ENCODE measurements around the gene SPOP.

DNA sequence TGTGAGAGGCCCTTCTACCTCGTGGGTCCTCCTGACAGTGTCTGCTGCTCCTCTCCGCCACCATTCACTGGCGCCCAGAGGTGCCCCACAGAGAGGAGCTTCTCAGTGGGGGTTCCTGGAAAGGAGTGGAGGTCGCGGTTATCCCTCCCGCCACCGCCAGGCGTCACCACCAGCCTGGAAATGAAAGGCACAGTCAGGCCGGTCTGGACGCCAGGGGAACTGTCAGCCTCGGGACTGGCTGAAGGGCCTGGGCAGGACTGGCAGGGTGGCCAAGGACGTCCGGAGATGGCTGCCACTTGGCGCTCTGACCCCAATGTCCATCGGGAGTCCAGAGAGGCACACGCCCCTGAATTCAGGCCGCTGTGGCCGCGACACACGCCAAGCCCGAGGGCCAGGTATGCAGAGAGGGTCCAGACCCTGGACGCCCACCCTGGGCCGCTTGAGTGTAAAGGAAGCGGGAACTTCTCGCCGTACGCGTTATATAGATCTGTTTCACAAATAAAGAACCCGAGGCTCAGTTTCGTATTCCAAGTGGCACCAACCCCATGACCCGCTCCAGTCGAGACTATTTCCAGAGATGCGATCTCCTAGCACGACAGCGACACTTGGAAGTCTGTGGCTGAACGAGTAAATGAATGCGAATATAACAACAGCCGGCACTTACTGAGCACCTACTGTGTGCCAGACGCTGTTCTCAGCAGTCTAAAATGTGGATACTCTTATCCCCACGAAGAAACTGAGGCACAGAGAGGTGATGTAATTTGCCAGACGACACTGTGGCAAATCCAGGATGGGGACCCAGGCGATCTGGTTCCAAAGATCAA lies 109.8 kb downstream of the SPOP start:
- TF ChIP-seq, protein P1, sequence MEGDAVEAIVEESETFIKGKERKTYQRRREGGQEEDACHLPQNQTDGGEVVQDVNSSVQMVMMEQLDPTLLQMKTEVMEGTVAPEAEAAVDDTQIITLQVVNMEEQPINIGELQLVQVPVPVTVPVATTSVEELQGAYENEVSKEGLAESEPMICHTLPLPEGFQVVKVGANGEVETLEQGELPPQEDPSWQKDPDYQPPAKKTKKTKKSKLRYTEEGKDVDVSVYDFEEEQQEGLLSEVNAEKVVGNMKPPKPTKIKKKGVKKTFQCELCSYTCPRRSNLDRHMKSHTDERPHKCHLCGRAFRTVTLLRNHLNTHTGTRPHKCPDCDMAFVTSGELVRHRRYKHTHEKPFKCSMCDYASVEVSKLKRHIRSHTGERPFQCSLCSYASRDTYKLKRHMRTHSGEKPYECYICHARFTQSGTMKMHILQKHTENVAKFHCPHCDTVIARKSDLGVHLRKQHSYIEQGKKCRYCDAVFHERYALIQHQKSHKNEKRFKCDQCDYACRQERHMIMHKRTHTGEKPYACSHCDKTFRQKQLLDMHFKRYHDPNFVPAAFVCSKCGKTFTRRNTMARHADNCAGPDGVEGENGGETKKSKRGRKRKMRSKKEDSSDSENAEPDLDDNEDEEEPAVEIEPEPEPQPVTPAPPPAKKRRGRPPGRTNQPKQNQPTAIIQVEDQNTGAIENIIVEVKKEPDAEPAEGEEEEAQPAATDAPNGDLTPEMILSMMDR (IDR thresholded peaks at IDR 0.05): peak; percentile 80 to 100 (median 98)
- TF ChIP-seq POLR2A (IDR thresholded peaks at IDR 0.05): no peak

Data from ovary (tissue), 3 donors.